ENCODE data around the gene SLC35E2B.

- TF ChIP-seq, protein P1, sequence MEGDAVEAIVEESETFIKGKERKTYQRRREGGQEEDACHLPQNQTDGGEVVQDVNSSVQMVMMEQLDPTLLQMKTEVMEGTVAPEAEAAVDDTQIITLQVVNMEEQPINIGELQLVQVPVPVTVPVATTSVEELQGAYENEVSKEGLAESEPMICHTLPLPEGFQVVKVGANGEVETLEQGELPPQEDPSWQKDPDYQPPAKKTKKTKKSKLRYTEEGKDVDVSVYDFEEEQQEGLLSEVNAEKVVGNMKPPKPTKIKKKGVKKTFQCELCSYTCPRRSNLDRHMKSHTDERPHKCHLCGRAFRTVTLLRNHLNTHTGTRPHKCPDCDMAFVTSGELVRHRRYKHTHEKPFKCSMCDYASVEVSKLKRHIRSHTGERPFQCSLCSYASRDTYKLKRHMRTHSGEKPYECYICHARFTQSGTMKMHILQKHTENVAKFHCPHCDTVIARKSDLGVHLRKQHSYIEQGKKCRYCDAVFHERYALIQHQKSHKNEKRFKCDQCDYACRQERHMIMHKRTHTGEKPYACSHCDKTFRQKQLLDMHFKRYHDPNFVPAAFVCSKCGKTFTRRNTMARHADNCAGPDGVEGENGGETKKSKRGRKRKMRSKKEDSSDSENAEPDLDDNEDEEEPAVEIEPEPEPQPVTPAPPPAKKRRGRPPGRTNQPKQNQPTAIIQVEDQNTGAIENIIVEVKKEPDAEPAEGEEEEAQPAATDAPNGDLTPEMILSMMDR (IDR thresholded peaks at IDR 0.05), result no peak
- no peak for TF ChIP-seq POLR2A (IDR thresholded peaks at IDR 0.05)
Observed at GRCh38 chr1:1627829-1628753, 64.5 kb downstream of the SLC35E2B start.

Measured in testis (tissue), 2 donors.